B cell (primary cell): ENCODE data around the gene EFNA1. TPM values are rescaled to one million over a fixed set of nuclear protein-coding genes. Genes with fewer than 3 reads are reported as not detected.
A peak's percentile ranks its signal among the peaks of the same experiment; 100 is the strongest.

Experiments
- ATAC-seq: fragments of 200-7000 bp; cut with Tn5 transposase; one replicate; pipeline ENCODE4 v1.10.0; 2021; ENCODE audit warnings: low read depth, mild to moderate bottlenecking, moderate number of reproducible peaks, moderate library complexity
- CTCF ChIA-PET: fragments of 350-600 bp; sonication (Branson Sonifier 250); formaldehyde crosslinking; loops from one replicate; lab custom pipeline; 2021; ENCODE audit warnings: antibody characterized with exemption, inconsistent platforms; lab: Charles Lee
- POLR2A ChIA-PET: fragments of 350-600 bp; sonication (Branson Sonifier 250); formaldehyde crosslinking; loops from one replicate; lab custom pipeline; 2021; ENCODE audit warnings: antibody characterized with exemption; lab: Charles Lee
- DNase-seq: peaks from one replicate; pipeline ENCODE4 v3.0.0; 2013
- H2AFZ ChIP-seq: 2 replicates; pipeline ENCODE4 v1.6.1; 2012; ENCODE audit warnings: mild to moderate bottlenecking, low read depth, low read length; ENCODE audit not compliant: insufficient read depth, poor library complexity, severe bottlenecking
- H3K27ac ChIP-seq, 2 donors: 1 replicate in 1 of 2; 2 replicates in 1 of 2; pipeline ENCODE4 v1.5.1; 2012 to 2013; ENCODE audit warnings: low read length in 2 of 2, mild to moderate bottlenecking in 2 of 2, moderate library complexity in 1 of 2
- H3K27me3 ChIP-seq, 4 experiments: fragments of 200-600 bp in 1 of 4; sonication (generic) in 1 of 4; replicated peaks in 1 of 4; 1 replicate in 2 of 4; 2 replicates in 2 of 4; pipeline versions ENCODE4 v1.6.1 to v1.7.0; 2013 to 2016; ENCODE audit warnings: low read length in 3 of 4, mild to moderate bottlenecking in 2 of 4, mixed read lengths in 1 of 4, moderate library complexity in 1 of 4; ENCODE audit not compliant: insufficient read depth in 4 of 4, control insufficient read depth in 3 of 4; ENCODE audit errors: control extremely low read depth in 1 of 4
- H3K36me3 ChIP-seq, 2 experiments: replicated peaks in 1 of 2; 1 replicate in 1 of 2; 2 replicates in 1 of 2; pipeline versions ENCODE4 v1.6.1 to v1.7.1; 2013; ENCODE audit warnings: low read length in 1 of 2; ENCODE audit not compliant: insufficient read depth in 2 of 2, control insufficient read depth in 1 of 2; ENCODE audit errors: control extremely low read depth in 1 of 2, extremely low read depth in 1 of 2
- H3K4me1 ChIP-seq, 2 donors: fragments of 200-600 bp in 1 of 2; sonication (generic) in 1 of 2; 1 replicate in 1 of 2; 2 replicates in 1 of 2; pipeline versions ENCODE4 v1.5.1 to v1.6.1; 2013 to 2017; ENCODE audit warnings: low read length in 2 of 2; ENCODE audit not compliant: control insufficient read depth in 2 of 2, insufficient read depth in 2 of 2
- H3K4me2 ChIP-seq: replicated peaks from 2 replicates; pipeline ENCODE3; 2012; ENCODE audit warnings: mild to moderate bottlenecking, low read depth, low read length; ENCODE audit not compliant: poor library complexity, severe bottlenecking
- H3K4me3 ChIP-seq, 5 experiments: fragments of 200-600 bp in 1 of 5; sonication (generic) in 1 of 5; 1 replicate in 3 of 5; 2 replicates in 2 of 5; pipeline versions ENCODE4 v1.5.1 to v1.7.0; 2011 to 2016; ENCODE audit warnings: low read length in 4 of 5, mild to moderate bottlenecking in 4 of 5, low read depth in 2 of 5, control low read depth in 1 of 5, moderate library complexity in 1 of 5; ENCODE audit not compliant: insufficient read depth in 1 of 5; ENCODE audit errors: control extremely low read depth in 1 of 5, extremely low read depth in 1 of 5
- H3K79me2 ChIP-seq: fragments of 200-600 bp; sonication (generic); one replicate; pipeline ENCODE4 v1.6.0; 2016; ENCODE audit warnings: low read length; ENCODE audit not compliant: control insufficient read depth, insufficient read depth
- H3K9ac ChIP-seq: fragments of 200-600 bp; sonication (generic); 2 replicates; pipeline ENCODE4 v1.6.1; 2017; ENCODE audit warnings: mild to moderate bottlenecking, low read length, moderate library complexity
- H3K9me3 ChIP-seq, 3 donors: one replicate each; pipeline versions ENCODE4 v1.6.1 to v1.7.1; 2013; ENCODE audit warnings: low read length in 2 of 3; ENCODE audit not compliant: control insufficient read depth in 2 of 3, insufficient read depth in 1 of 3; ENCODE audit errors: control extremely low read depth in 1 of 3
- H4K20me1 ChIP-seq: 2 replicates; pipeline ENCODE4 v1.6.0; 2012; ENCODE audit warnings: mild to moderate bottlenecking, low read length; ENCODE audit not compliant: insufficient read depth, control insufficient read depth, poor library complexity, severe bottlenecking
- H3K27ac Mint-ChIP-seq: one replicate; pipeline ENCODE4 v1.8.0; 2021; ENCODE audit warnings: mixed read lengths
- H3K27me3 Mint-ChIP-seq: one replicate; pipeline ENCODE4 v1.8.0; 2021; ENCODE audit warnings: mixed read lengths
- H3K4me1 Mint-ChIP-seq: one replicate; pipeline ENCODE4 v1.8.0; 2021; ENCODE audit warnings: mixed read lengths
- H3K4me3 Mint-ChIP-seq: one replicate; pipeline ENCODE4 v1.8.0; 2021; ENCODE audit warnings: mixed read lengths
- H3K9me3 Mint-ChIP-seq: one replicate; pipeline ENCODE4 v1.8.0; 2022; ENCODE audit warnings: mixed read lengths; ENCODE audit not compliant: insufficient read depth
- EZH2 ChIP-seq: IDR thresholded peaks from 2 replicates; pipeline ENCODE4 v1.6.1; 2012; ENCODE audit warnings: borderline replicate concordance, low read depth, mild to moderate bottlenecking, moderate library complexity, low read length; ENCODE audit not compliant: insufficient read depth, poor library complexity, severe bottlenecking
- WGBS: methylation state at CpG from one replicate; pipeline ENCODE4 v1.1.5; 2013; ENCODE audit warnings: missing lambda C conversion rate; ENCODE audit not compliant: insufficient coverage; 5-methylcytosine and 5-hydroxymethylcytosine counted together
- intact Hi-C: fragments of 100-400 bp; cut with micrococcal nuclease; formaldehyde crosslinking; loops from one replicate; pipeline ENCODE4 v1.10.0; 2022
- polyA plus RNA-seq: library from polyadenylated mRNA; depleted of rRNA; stranded (reverse); fragments of >200 nt; gene quantifications from 2 replicates; pipeline ENCODE4 v1.2.3, GENCODE V29; 2012
- total RNA-seq, 2 donors: library from RNA; stranded (reverse); fragments of 120-200 nt in 1 of 2; gene quantifications; 1 replicate in 1 of 2; 2 replicates in 1 of 2; pipeline versions ENCODE4 v1.2.3 to v1.2.4, GENCODE V29; 2013 to 2022
- TF ChIP-seq, protein P1 (sequence below): fragments of 200-600 bp; IDR thresholded peaks from one replicate; pipeline ENCODE4 v1.8.0; 2022; ENCODE audit warnings: antibody characterized with exemption, mild to moderate bottlenecking

The EFNA1 gene
- total and polyA plus RNA-seq, 2 donors (not counting 1 experiment from before 2014, with no cell fraction given), result 0.28 TPM; not detected in 1

DNA sequence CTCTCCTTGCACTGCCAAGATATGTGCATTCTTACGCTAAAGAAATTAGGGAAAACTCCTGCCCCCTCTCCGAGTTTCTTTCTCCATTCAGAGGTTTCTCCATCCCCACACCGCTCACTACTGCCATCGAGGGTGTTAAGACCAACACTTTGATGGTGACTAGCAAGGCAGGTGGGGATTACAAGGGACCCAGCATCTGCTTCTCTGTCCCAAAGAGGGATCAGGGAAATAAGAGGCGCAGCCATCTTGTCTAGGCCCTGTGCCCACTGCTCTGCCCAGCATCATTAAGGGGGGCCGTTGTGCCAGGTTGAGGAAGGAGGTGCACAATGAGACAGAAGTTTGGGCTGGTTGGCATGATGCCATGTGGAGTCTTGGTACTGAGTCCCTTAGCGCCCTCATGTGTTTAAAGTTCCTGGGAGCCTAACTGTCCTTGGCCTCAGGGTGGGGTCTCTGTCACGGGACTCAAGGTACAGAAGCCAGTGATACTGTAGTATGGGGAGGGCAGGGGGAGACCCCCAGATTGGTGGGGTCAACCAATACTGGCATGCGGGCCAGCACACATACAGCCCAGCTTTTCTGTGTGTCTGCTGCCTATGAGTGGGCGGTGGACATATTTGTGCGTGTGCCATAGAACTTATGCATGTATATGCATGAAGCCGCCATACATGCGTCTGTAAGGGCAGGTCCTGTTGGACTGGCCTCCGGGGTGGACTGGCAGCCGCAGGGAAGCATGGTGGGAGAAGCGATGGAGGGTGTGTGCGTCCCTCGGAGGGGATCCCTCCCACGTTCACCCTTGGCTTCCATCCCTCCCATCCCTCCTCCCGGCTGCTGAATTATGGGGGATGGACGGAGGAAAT lies 43.6 kb upstream of the EFNA1 start:
- Histone ChIP-seq H3K4me1 (peaks cover 67 to 70% of the 10 kb centered on the region in 2 donors), H3K27me3 (peaks cover 0 to 54% (median 42%) of the 10 kb centered on the region in 4 experiments), H3K36me3 (no peaks in the 10 kb centered on the region), H3K4me3 (peak overlapping the region in 4 of 5 experiments; percentile 64 to 80 (median 76)), H3K9me3 (peaks cover 0 to 29% (median 0%) of the 10 kb centered on the region in 3 donors), H3K27ac (no peak overlapping the region), H2AFZ (peak overlapping the region; percentile 92), H3K79me2 (no peaks in the 10 kb centered on the region), H3K9ac (peak overlapping the region; percentile 85), H3K4me2 (peak overlapping the region; percentile 98), H4K20me1 (peaks cover 53% of the 10 kb centered on the region)
- no peaks in the 10 kb centered on the region for H3K9me3 Mint-ChIP-seq
- intact Hi-C loops, result loop anchor here (1.0 to 2.0 kb wide), 4 partner anchors 39 to 143 kb away; partner anchors contain the start of genes KRTCAP2 and TRIM46
- CTCF ChIA-PET, result interaction anchor here (0.8 to 5.5 kb wide), 24 partner anchors 8 to 604 kb away, joined by 3 to 184 read pairs (median 8); partner anchors contain the start of genes ADAM15, EFNA4, KRTCAP2 and PBXIP1
- no peak for ATAC-seq
- POLR2A ChIA-PET, result interaction anchor here (0.5 to 3.0 kb wide), 13 partner anchors 9 to 864 kb away, joined by 3 to 18 read pairs (median 5); partner anchors contain the start of genes ADAM15, CKS1B, EFNA4 and SLC50A1
- H3K27me3 Mint-ChIP-seq, result peaks cover 38% of the 10 kb centered on the region
- peak overlapping the region; percentile 93 for H3K27ac Mint-ChIP-seq
- TF ChIP-seq, protein P1, sequence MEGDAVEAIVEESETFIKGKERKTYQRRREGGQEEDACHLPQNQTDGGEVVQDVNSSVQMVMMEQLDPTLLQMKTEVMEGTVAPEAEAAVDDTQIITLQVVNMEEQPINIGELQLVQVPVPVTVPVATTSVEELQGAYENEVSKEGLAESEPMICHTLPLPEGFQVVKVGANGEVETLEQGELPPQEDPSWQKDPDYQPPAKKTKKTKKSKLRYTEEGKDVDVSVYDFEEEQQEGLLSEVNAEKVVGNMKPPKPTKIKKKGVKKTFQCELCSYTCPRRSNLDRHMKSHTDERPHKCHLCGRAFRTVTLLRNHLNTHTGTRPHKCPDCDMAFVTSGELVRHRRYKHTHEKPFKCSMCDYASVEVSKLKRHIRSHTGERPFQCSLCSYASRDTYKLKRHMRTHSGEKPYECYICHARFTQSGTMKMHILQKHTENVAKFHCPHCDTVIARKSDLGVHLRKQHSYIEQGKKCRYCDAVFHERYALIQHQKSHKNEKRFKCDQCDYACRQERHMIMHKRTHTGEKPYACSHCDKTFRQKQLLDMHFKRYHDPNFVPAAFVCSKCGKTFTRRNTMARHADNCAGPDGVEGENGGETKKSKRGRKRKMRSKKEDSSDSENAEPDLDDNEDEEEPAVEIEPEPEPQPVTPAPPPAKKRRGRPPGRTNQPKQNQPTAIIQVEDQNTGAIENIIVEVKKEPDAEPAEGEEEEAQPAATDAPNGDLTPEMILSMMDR, result no peak
- no peak for TF ChIP-seq EZH2
- DNase-seq, result peak; percentile 66
- peaks cover 56% of the 10 kb centered on the region for H3K4me1 Mint-ChIP-seq
- 38% methylated on average over 16 of the region's 21 CpGs for WGBS
- peak overlapping the region; percentile 91 for H3K4me3 Mint-ChIP-seq
